ENCODE results near the gene ABCC1. TPM values are rescaled to one million over a fixed set of nuclear protein-coding genes. Genes with fewer than 3 reads are reported as not detected.

The ABCC1 gene
- total RNA-seq, 2 donors from 2014 or later, result 15.2 to 27.5 TPM

DNA sequence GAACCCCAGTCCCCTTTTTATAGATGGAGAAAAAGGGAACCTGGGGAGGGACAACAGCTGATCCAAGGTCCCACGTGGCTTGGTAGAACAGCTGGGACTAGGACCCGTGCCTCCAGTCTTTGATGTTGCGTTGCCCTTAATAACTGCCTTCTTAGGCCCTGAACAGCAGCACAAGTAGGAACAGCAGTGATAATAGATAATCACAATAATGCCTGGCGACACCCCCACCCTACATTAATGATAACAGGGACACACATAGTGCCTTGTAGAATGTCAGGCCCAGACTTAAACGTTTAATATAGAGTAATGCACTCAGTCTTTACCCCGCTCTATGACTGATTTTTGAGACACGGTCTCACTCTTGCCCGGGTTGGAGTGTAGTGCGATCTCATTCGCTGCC is 177.5 kb downstream of the ABCC1 start:
- Histone ChIP-seq H3K4me1 (no peaks in the 10 kb centered on the region), H3K36me3 (peaks cover 31% of the 10 kb centered on the region), H3K27me3 (no peaks in the 10 kb centered on the region), H3K4me3 (no peak overlapping the region), H3K9me3 (peaks cover 0 to 10% of the 10 kb centered on the region in 2 donors), H3K27ac (no peak overlapping the region)
- no peak for DNase-seq (ENCODE audit: low spot score)
- TF ChIP-seq, protein P1, sequence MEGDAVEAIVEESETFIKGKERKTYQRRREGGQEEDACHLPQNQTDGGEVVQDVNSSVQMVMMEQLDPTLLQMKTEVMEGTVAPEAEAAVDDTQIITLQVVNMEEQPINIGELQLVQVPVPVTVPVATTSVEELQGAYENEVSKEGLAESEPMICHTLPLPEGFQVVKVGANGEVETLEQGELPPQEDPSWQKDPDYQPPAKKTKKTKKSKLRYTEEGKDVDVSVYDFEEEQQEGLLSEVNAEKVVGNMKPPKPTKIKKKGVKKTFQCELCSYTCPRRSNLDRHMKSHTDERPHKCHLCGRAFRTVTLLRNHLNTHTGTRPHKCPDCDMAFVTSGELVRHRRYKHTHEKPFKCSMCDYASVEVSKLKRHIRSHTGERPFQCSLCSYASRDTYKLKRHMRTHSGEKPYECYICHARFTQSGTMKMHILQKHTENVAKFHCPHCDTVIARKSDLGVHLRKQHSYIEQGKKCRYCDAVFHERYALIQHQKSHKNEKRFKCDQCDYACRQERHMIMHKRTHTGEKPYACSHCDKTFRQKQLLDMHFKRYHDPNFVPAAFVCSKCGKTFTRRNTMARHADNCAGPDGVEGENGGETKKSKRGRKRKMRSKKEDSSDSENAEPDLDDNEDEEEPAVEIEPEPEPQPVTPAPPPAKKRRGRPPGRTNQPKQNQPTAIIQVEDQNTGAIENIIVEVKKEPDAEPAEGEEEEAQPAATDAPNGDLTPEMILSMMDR (IDR thresholded peaks at IDR 0.05), result no peak

DNA sequence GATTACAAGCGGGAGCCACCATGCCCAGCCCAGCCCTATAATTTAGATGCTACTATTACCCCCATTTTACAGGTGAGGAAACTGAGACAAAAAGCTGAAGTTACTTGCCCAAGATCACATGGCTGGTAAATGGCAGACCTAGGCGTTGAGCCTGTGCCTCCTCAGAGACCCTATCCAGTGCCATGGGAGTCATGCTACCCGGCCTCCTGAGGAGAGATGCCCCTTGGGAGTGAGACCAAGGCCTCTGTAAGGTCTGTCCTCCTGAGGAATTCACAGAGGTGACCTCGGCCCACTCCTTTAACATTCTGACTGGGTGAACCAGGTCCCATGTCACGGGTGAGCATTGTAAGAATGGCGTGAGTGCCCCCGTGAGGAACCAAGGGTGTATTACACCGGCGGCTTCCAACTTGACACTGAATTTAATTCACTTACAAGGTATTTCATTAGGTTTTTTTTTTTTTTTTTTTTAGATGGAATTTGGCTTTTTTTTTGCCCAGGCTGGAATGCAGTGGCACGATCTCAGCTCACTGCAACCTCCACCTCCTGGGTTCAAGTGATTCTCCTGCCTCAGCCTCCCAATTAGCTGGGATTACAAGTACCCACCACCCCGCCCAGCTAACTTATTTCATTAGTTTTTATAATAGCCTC is 178.2 kb downstream of the ABCC1 start:
- TF ChIP-seq, protein P1 (IDR thresholded peaks at IDR 0.05), result peak; percentile 81 to 92
- H3K36me3 ChIP-seq, result peaks cover 30% of the 10 kb centered on the region
- no peak overlapping the region for H3K27ac ChIP-seq
- peaks cover 0 to 10% of the 10 kb centered on the region in 2 donors for H3K9me3 ChIP-seq
- H3K4me1 ChIP-seq, result no peaks in the 10 kb centered on the region
- peak; percentile 77 for DNase-seq (ENCODE audit: low spot score)
- H3K27me3 ChIP-seq, result no peaks in the 10 kb centered on the region
- H3K4me3 ChIP-seq, result no peak overlapping the region

DNA sequence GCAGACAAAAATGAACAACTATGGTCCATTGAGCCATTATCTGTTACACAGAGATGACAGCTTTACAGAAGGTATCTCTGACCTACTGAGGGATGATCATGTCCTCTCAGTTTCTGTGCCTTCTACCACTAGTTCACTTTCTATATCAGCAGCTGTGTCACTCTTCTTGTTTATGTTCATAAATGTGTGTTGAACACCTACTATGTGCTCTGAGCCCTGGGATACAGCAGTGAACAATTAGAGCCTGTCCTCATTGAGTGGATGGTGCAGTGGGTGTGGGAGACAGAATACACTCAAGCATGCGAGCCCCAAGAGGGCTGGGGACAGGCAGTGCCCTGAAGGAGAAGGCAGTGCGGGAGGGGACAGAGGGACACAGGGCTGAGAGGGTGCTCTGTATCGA is 181.8 kb downstream of the ABCC1 start:
- Histone ChIP-seq H3K36me3 (peaks cover 31% of the 10 kb centered on the region), H3K27me3 (no peaks in the 10 kb centered on the region), H3K27ac (no peak overlapping the region), H3K9me3 (no peaks in the 10 kb centered on the region), H3K4me3 (no peak overlapping the region), H3K4me1 (no peaks in the 10 kb centered on the region)
- TF ChIP-seq, protein P1 (IDR thresholded peaks at IDR 0.05), result no peak
- DNase-seq (ENCODE audit: low spot score), result no peak

DNA sequence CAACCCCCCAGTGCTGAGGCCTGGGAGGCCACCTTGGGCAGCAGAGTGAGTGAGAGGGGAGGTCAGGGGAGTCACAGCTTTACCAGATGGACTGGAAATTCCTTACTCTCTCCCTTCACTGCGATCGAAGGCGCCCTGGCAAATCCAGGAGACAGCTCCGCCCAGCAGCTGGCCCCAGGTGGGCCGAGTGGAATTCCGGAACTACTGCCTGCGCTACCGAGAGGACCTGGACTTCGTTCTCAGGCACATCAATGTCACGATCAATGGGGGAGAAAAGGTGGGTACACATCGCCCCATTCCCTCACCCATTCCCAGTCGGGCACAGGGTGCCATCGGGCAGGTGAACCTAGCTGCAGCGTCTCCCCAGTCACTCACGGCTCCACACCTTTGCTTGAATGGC is 182.2 kb downstream of the ABCC1 start:
- Histone ChIP-seq H3K27me3 (no peaks in the 10 kb centered on the region), H3K36me3 (peaks cover 36% of the 10 kb centered on the region), H3K4me3 (no peak overlapping the region), H3K9me3 (no peaks in the 10 kb centered on the region), H3K27ac (no peak overlapping the region), H3K4me1 (no peaks in the 10 kb centered on the region)
- TF ChIP-seq, protein P1 (IDR thresholded peaks at IDR 0.05), result no peak
- DNase-seq (ENCODE audit: low spot score), result no peak

DNA sequence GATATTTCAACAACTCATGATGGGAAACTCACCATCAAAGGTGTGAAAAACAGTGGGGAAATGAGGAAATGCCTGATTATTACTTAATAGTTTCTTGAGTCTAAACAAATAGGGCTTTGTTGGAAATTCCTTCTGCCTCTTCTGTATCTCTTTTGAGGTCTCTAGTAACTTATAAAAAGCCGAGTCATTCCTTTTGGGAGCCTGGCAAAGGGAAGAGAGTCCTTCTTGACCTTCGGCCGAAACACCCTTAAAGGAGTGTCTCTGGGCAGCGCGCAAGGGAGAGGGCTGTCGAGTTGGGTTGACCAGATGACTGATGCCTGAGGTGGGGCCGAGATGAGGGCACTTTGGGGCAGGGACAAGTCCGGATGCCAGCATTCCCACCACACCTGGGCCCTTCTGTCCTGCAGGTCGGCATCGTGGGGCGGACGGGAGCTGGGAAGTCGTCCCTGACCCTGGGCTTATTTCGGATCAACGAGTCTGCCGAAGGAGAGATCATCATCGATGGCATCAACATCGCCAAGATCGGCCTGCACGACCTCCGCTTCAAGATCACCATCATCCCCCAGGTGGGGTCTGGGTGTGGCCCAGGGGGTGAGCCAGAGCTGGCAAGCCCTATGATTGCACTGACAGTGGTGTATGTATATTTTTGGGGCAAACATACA is 184.7 kb downstream of the ABCC1 start:
- peaks cover 57% of the 10 kb centered on the region for H3K36me3 ChIP-seq
- DNase-seq (ENCODE audit: low spot score), result no peak
- TF ChIP-seq, protein P1 (IDR thresholded peaks at IDR 0.05), result no peak
- H3K9me3 ChIP-seq, result no peaks in the 10 kb centered on the region
- H3K27me3 ChIP-seq, result no peaks in the 10 kb centered on the region
- no peaks in the 10 kb centered on the region for H3K4me1 ChIP-seq
- H3K27ac ChIP-seq, result no peak overlapping the region
- H3K4me3 ChIP-seq, result no peak overlapping the region
